Adrenal gland (tissue), 5 donors: Measurements from ENCODE around the gene ADCY4.

Experiments
- POLR2A ChIP-seq, 2 donors: fragments of 450-650 bp; IDR thresholded peaks; one replicate each; pipeline ENCODE4 v1.6.1; 2017; ENCODE audit warnings: antibody characterized with exemption in 2 of 2, mild to moderate bottlenecking in 2 of 2, moderate library complexity in 1 of 2
- TF ChIP-seq, protein P1 (sequence below), 6 experiments: fragments of 450-650 bp in 4 of 6; fragments of 200-600 bp in 2 of 6; sonication (generic) in 1 of 6; IDR thresholded peaks; 1 replicate in 5 of 6; 2 replicates in 1 of 6; pipeline versions ENCODE4 v1.5.1 to v1.8.0; 2016 to 2021; ENCODE audit warnings: antibody characterized with exemption in 6 of 6, mild to moderate bottlenecking in 2 of 6, moderate library complexity in 1 of 6
- donor health status: DM: no; HTN: no; CAD: no.

DNA sequence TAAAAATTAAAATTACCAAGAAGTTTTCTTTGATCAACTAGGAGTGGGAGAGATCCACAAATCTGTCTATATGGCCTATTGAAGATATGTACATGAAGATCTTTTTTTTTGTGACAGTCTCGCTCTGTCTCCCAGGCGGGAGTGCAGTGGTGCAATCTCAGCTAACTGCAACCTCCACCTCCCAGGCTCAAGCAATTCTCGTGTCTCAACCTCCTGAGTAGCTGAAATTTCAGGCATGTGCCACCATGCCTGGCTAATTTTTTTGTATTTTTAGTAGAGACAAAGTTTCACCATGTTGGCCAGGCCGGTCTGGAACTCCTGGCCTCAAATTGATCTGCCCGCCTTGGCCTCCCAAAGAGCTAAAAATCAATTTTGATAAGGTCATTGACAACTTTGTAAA lies 28.5 kb upstream of the ADCY4 start:
- TF ChIP-seq, protein P1, sequence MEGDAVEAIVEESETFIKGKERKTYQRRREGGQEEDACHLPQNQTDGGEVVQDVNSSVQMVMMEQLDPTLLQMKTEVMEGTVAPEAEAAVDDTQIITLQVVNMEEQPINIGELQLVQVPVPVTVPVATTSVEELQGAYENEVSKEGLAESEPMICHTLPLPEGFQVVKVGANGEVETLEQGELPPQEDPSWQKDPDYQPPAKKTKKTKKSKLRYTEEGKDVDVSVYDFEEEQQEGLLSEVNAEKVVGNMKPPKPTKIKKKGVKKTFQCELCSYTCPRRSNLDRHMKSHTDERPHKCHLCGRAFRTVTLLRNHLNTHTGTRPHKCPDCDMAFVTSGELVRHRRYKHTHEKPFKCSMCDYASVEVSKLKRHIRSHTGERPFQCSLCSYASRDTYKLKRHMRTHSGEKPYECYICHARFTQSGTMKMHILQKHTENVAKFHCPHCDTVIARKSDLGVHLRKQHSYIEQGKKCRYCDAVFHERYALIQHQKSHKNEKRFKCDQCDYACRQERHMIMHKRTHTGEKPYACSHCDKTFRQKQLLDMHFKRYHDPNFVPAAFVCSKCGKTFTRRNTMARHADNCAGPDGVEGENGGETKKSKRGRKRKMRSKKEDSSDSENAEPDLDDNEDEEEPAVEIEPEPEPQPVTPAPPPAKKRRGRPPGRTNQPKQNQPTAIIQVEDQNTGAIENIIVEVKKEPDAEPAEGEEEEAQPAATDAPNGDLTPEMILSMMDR (IDR thresholded peaks at IDR 0.05): no peak
- no peak for TF ChIP-seq POLR2A (IDR thresholded peaks at IDR 0.05)
